H1 (cell line): ENCODE data around the gene NAA38. TPM values are rescaled to one million over a fixed set of nuclear protein-coding genes. Genes with fewer than 3 reads are reported as not detected.

Experiments
- EGR1 ChIP-seq: IDR thresholded peaks from 2 replicates; pipeline ENCODE4 v1.6.1; 2011; ENCODE audit warnings: low read depth, low read length, borderline replicate concordance
- JUN ChIP-seq: IDR thresholded peaks from 2 replicates; pipeline ENCODE4 v1.6.1; 2011; ENCODE audit warnings: low read depth, mild to moderate bottlenecking, improper control_type of control experiment, low read length
- RAD21 ChIP-seq, 2 experiments: IDR thresholded peaks in 1 of 2; conservative IDR thresholded peaks in 1 of 2; 2 replicates each; pipeline ENCODE4 v1.6.1; 2011; ENCODE audit warnings: low read depth in 2 of 2, low read length in 2 of 2, improper control_type of control experiment in 1 of 2, inconsistent platforms in 1 of 2, mild to moderate bottlenecking in 1 of 2, moderate library complexity in 1 of 2
- RBBP5 ChIP-seq: IDR thresholded peaks from 2 replicates; pipeline ENCODE4 v1.7.1; 2012; ENCODE audit warnings: low read depth, mild to moderate bottlenecking, inconsistent platforms, low read length, moderate library complexity, borderline replicate concordance
- SP1 ChIP-seq: IDR thresholded peaks from 2 replicates; pipeline ENCODE4 v1.6.1; 2011; ENCODE audit warnings: low read depth, low read length
- SP4 ChIP-seq: IDR thresholded peaks from 2 replicates; pipeline ENCODE4 v1.6.1; 2012; ENCODE audit warnings: low read length, inconsistent platforms
- polyA plus RNA-seq, 7 experiments: library from polyadenylated mRNA; depleted of rRNA in 3 of 7; stranded (reverse) in 5 of 7; unstranded in 2 of 7; fragments of >200 nt in 5 of 7; fragments of 200-250 nt in 2 of 7; gene quantifications; 1 replicate in 5 of 7; 2 replicates in 1 of 7; 4 replicates in 1 of 7; pipeline versions ENCODE4 v1.2.1 to v1.2.3, GENCODE V29; 2011 to 2013; ENCODE audit warnings: missing spikeins in 2 of 7, mixed read lengths in 2 of 7
- total RNA-seq: library from RNA; stranded (reverse); fragmentation: NEBNext Ultra II Directional; extraction: Animal tissue kit (Norgen Biotek cat#: 25700); gene quantifications from 2 replicates; pipeline ENCODE4 v1.2.1, GENCODE V29; 2021

Gene NAA38
- total and polyA plus RNA-seq, 2 of the 8 experiments (the other 6 are each of a cell fraction or from before 2014, with no cell fraction given), result 30.2 to 109 TPM

- TF ChIP-seq RBBP5 (no peak), RAD21 (IDR thresholded peaks at IDR 0.05 in 1 of 2, conservative IDR thresholded peaks at IDR 0.05 in 1 of 2; ENCODE audit: low read depth in 2 of 2, low read length in 2 of 2) (no peak), SP1 (no peak), SP4 (no peak), JUN (no peak), EGR1 (no peak)
Measured at GRCh38 chr17:7859028-7859427, 1.7 kb upstream of the NAA38 start (continued).
